ENCODE data around the gene RPL13A. TPM values are rescaled to one million over a fixed set of nuclear protein-coding genes. Genes with fewer than 3 reads are reported as not detected.

RPL13A gene
- total and polyA plus RNA-seq, 2 of the 4 experiments (the other 2 are of a cell fraction), result 1,477 to 2,069 TPM

- TF ChIP-seq POLR2A (IDR thresholded peaks at IDR 0.05; ENCODE audit: low read depth, low read length), result no peak
Measured at GRCh38 chr19:49440439-49441209, 46.8 kb upstream of the RPL13A start (continued).

GRCh38 chr19:49441210-49441959 lies 46.0 kb upstream of the RPL13A start, which contains the start of gene SLC17A7:
TSS of gene SLC17A7 (minus strand) at chr19:49441527. CDS start at chr19:49441379, 148 bp downstream.
- dilution Hi-C loops (cut with HindIII; ENCODE audit: low sequenced_read_pairs, unreplicated experiment), result no loop called here
- no peak within 1 kb of the TSS for H2BK5ac ChIP-seq (ENCODE audit: low read depth, low read length, poor library complexity, severe bottlenecking)
- H3K4me2 ChIP-seq (ENCODE audit: low read depth, low read length), result peak within 1 kb of the TSS; percentile 34
- no peaks in the 10 kb centered on the region; the same call in 1 of the 2 replicates for H3K9me3 ChIP-seq (ENCODE audit: control insufficient read depth, insufficient read depth, low read length)
- no peak within 1 kb of the TSS for H2BK20ac ChIP-seq (ENCODE audit: low read depth, low read length)
- no peak within 1 kb of the TSS for H3K56ac ChIP-seq (ENCODE audit: extremely low read depth, insufficient read depth, low read length)
- no peak within 1 kb of the TSS for H3K9ac ChIP-seq (ENCODE audit: low read depth, low read length)
- TF ChIP-seq POLR2A (IDR thresholded peaks at IDR 0.05; ENCODE audit: low read depth, low read length), result no peak
- no peak for TF ChIP-seq CTCF (conservative IDR thresholded peaks at IDR 0.05; ENCODE audit: low read depth, low read length)
- TF ChIP-seq RCOR1 (IDR thresholded peaks at IDR 0.05; ENCODE audit: insufficient replicate concordance, low read length), result no peak
- TF ChIP-seq FOS (IDR thresholded peaks at IDR 0.05; ENCODE audit: low read depth, low read length), result no peak
- no peak for TF ChIP-seq RFX5 (IDR thresholded peaks at IDR 0.05; ENCODE audit: low read depth, low read length)
- no peak for TF ChIP-seq NFE2L2 (IDR thresholded peaks at IDR 0.05; ENCODE audit: low read depth, low read length)
- H2AFZ ChIP-seq (replicated peaks; ENCODE audit: low read length, poor library complexity), result peak within 1 kb of the TSS; percentile 87
- ATAC-seq (ENCODE audit: low read depth), result no peak
- peaks cover 3% of the 10 kb centered on the region; the same call in 1 of the 2 replicates for H4K20me1 ChIP-seq (ENCODE audit: insufficient read depth, low read length)
- H3K18ac ChIP-seq (ENCODE audit: low read depth, low read length), result no peak within 1 kb of the TSS
- no peak within 1 kb of the TSS for H4K91ac ChIP-seq (ENCODE audit: insufficient read depth, low read depth, low read length)
- H3K36me3 ChIP-seq (ENCODE audit: control insufficient read depth, insufficient read depth, low read length), result no peaks in the 10 kb centered on the region
- H3K4me1 ChIP-seq (ENCODE audit: control insufficient read depth, insufficient read depth, low read length), result no peaks in the 10 kb centered on the region
- H3K9me1 ChIP-seq (ENCODE audit: insufficient read depth, low read length), result peaks cover 3% of the 10 kb centered on the region; the same call in 1 of the 2 replicates
- H3K23ac ChIP-seq (ENCODE audit: low read depth, low read length), result no peak within 1 kb of the TSS; the same call in 1 of the 2 replicates
- CTCF ChIA-PET, result no interaction called here
- H3K4me3 ChIP-seq (ENCODE audit: insufficient read depth, low read depth, low read length), result no peak within 1 kb of the TSS
- in situ Hi-C loops (cut with MboI; ENCODE audit: low sequenced_read_pairs), result loop anchor here (10.0 kb wide), 1 partner anchor 47 kb away; no protein-coding TSS in a partner anchor
- no peak within 1 kb of the TSS for H4K5ac ChIP-seq (ENCODE audit: low read depth, low read length)
- H3K27ac ChIP-seq (ENCODE audit: insufficient read depth, low read length), result no peak within 1 kb of the TSS
- intact Hi-C loops (cut with micrococcal nuclease), result no loop called here
- H2AK9ac ChIP-seq (replicated peaks; ENCODE audit: low read depth, low read length, poor library complexity), result peak within 1 kb of the TSS; percentile 45
- WGBS, 2 experiments (ENCODE audit: extremely low coverage in 2 of 2, insufficient read length in 1 of 2), result 9% methylated on average over 19 of the region's 56 CpGs; no CpG with 5 or more reads in 1 of the 2 experiments
- H3K27me3 ChIP-seq (ENCODE audit: control insufficient read depth, insufficient read depth, low read length), result peaks cover 59% of the 10 kb centered on the region
- POLR2A ChIA-PET (ENCODE audit: unreplicated experiment), result no interaction called here
- no peak for DNase-seq
- H3K79me1 ChIP-seq (ENCODE audit: low read depth in 1 of 2, low read length in 2 of 2), result no peaks in the 10 kb centered on the region
- no peak within 1 kb of the TSS for H4K8ac ChIP-seq (ENCODE audit: low read depth in 2 of 2, low read length in 2 of 2)
- no peak within 1 kb of the TSS for H2AK5ac ChIP-seq (ENCODE audit: low read depth, low read length)
- H3K4ac ChIP-seq (ENCODE audit: low read depth, low read length), result no peak within 1 kb of the TSS
- H2BK15ac ChIP-seq (ENCODE audit: low read depth, low read length), result no peak within 1 kb of the TSS
- no peak within 1 kb of the TSS for H2BK120ac ChIP-seq (ENCODE audit: low read depth, low read length)
- no TSS peak for BruUV-seq (replicated peaks)
- H3K14ac ChIP-seq (replicated peaks; ENCODE audit: low read depth, low read length), result no peak within 1 kb of the TSS
